Activated CD4-positive, alpha-beta T cell treated with anti-CD3 and anti-CD28 coated beads for 36 hours (primary cell): ENCODE results near the gene CMTM8. TPM values are rescaled to one million over a fixed set of nuclear protein-coding genes. Genes with fewer than 3 reads are reported as not detected.
"Not testable (repeated sequence)": the region's sequence is repeated elsewhere in the genome, so short reads cannot be mapped to it uniquely, and the experiment has no call there.

Source experiments
- ATAC-seq: fragments of 200-7000 bp; cut with Tn5 transposase; one replicate; pipeline ENCODE4 v1.10.0; 2021; ENCODE audit warnings: mild to moderate bottlenecking, moderate library complexity
- CTCF ChIA-PET: fragments of 350-600 bp; sonication (Branson Sonifier 250); formaldehyde crosslinking; loops from one replicate; lab custom pipeline; 2021; ENCODE audit warnings: antibody characterized with exemption; lab: Charles Lee
- POLR2A ChIA-PET: fragments of 350-600 bp; sonication (Branson Sonifier 250); formaldehyde crosslinking; loops from one replicate; lab custom pipeline; 2021; ENCODE audit warnings: antibody characterized with exemption, inconsistent platforms; lab: Charles Lee
- DNase-seq: peaks from one replicate; pipeline ENCODE4 v3.0.0-alpha.2; 2020
- H3K27ac Mint-ChIP-seq: one replicate; pipeline ENCODE4 v1.8.0; 2021; ENCODE audit warnings: mixed read lengths
- H3K27me3 Mint-ChIP-seq: one replicate; pipeline ENCODE4 v1.8.0; 2021; ENCODE audit warnings: mixed read lengths
- H3K36me3 Mint-ChIP-seq: one replicate; pipeline ENCODE4 v1.8.0; 2021; ENCODE audit warnings: low read depth, mixed read lengths
- H3K4me1 Mint-ChIP-seq: one replicate; pipeline ENCODE4 v1.8.0; 2021; ENCODE audit warnings: mixed read lengths
- H3K4me3 Mint-ChIP-seq: one replicate; pipeline ENCODE4 v1.8.0; 2021; ENCODE audit warnings: mild to moderate bottlenecking, moderate library complexity, mixed read lengths
- H3K9me3 Mint-ChIP-seq: one replicate; pipeline ENCODE4 v1.8.0; 2021; ENCODE audit warnings: low read depth, mixed read lengths
- intact Hi-C, 2 experiments: fragments of 100-400 bp; cut with DNase I in 1 of 2; cut with micrococcal nuclease in 1 of 2; formaldehyde crosslinking; loops; one replicate each; pipeline versions ENCODE4 v1.14.2 to v1.15.1; 2022 to 2024; cut with DNase I, micrococcal nuclease
- total RNA-seq, 2 experiments: library from RNA; stranded (reverse); gene quantifications; one replicate each; pipeline ENCODE4 v1.2.3, GENCODE V29; 2021

CMTM8 gene
- total RNA-seq, 2 experiments from 2014 or later, result 8.1 to 9.3 TPM

DNA sequence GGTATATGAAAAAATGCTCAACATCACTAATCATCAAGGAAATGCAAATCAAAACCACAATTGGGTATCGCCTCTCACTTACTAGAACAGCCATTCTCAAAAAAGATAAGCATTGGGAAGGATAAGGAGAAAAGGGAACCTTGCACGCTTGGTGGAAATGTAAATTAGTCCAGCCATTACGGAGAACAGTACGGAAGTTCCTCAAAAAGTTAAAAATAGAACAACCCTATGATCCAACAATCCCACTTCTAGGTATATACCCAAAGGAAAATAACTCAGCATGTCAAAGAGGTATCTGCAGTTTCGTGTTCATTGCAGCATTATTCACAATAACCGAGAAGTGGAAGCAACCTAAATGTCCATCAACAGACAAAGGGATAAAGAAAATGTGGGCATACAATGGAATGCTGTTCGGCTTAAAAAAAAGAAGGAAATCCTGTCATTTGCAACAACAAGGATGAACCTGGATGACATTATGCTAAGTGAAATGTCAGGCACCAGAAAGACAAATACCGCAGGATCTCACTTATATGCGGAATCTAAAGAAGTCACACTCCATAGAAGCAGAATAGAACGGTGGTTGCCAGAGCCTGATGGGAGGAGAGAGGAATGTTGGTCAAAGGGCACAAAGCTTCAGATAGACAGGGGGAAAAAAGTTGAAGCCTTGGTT is 141.5 kb downstream of the CMTM8 start:
- intact Hi-C loops, result no loop called here
- Mint-ChIP-seq H3K27me3 (no peaks in the 10 kb centered on the region), H3K4me1 (peaks cover 7% of the 10 kb centered on the region), H3K27ac (no peak overlapping the region), H3K9me3 (no peaks in the 10 kb centered on the region), H3K36me3 (no peaks in the 10 kb centered on the region), H3K4me3 (no peak overlapping the region)
- ChIA-PET CTCF (no interaction called here), POLR2A (no interaction called here)
- DNase-seq (no peak), ATAC-seq (no peak)

DNA sequence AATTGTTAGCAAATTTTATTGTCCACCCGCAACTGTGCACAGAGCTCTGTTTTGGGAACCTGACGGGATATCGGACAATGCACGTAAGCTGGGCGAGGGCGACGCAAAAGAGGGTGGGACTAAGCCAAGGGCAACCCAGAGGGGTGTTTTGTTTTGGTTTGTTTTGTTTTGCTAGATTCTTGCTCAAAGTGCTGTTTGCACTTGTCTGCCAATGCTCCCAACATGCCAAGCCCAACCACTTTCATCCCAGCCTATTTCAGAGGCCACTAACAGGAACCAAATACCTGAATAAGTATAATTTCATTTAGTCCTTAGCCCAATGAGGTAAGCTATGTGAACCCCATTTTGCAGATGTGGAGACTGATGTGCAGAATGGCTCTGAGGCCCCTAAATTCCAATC is 143.4 kb downstream of the CMTM8 start:
- CTCF ChIA-PET, result interaction anchor here (0.5 to 1.8 kb wide), 3 partner anchors 10 to 398 kb away, joined by 3 to 6 read pairs (median 5); no protein-coding TSS in a partner anchor
- intact Hi-C loops, result no loop called here

DNA sequence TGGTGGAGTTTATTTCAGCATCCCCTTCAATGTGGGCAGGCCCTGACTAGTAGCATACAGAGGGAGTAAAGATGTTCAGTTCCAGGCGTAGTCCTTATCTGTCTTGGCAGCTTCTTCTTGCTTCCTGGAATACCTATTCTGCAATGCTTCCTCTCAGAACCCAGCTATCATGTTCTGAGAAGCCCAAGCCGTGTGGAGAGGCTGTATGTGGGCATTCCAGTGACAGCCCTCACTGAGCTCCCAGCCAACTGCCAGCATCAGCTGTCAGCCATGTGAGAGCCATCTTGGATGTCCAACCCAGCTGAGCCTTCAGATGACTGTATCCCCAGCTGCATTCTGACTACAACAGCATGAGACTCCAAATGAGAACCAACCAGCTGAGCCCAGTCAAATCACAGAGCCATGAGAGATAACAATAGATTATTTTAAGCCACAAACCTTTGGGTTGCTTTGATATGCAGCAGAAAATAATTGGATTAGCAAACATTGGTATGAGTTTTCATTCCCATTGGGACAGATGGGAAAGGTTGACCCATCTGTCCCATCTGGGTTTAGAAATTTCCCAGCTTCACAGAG is 144.7 kb downstream of the CMTM8 start:
- intact Hi-C loops, result no loop called here
- H3K9me3 Mint-ChIP-seq, result no peaks in the 10 kb centered on the region
- DNase-seq, result no peak
- CTCF ChIA-PET, result interaction anchor here (0.7 to 1.8 kb wide), 5 partner anchors 8 to 208 kb away, joined by 3 to 8 read pairs (median 6); no protein-coding TSS in a partner anchor
- H3K36me3 Mint-ChIP-seq, result no peaks in the 10 kb centered on the region
- peak; percentile 33 for ATAC-seq
- no peak overlapping the region for H3K4me3 Mint-ChIP-seq
- POLR2A ChIA-PET, result no interaction called here
- H3K4me1 Mint-ChIP-seq, result no peaks in the 10 kb centered on the region
- H3K27ac Mint-ChIP-seq, result no peak overlapping the region
- H3K27me3 Mint-ChIP-seq, result no peaks in the 10 kb centered on the region

More for the DNA sequence above, 143.4 kb downstream of the CMTM8 start:
- POLR2A ChIA-PET, result no interaction called here
- no peak for DNase-seq
- H3K36me3 Mint-ChIP-seq, result no peaks in the 10 kb centered on the region
- no peaks in the 10 kb centered on the region for H3K9me3 Mint-ChIP-seq
- H3K4me3 Mint-ChIP-seq, result no peak overlapping the region
- no peak overlapping the region for H3K27ac Mint-ChIP-seq
- no peaks in the 10 kb centered on the region for H3K27me3 Mint-ChIP-seq
- ATAC-seq, result no peak
- no peaks in the 10 kb centered on the region for H3K4me1 Mint-ChIP-seq

- CTCF ChIA-PET, result interaction anchor here (4.2 kb wide), 1 partner anchor 10 kb away, joined by 29 read pairs; no protein-coding TSS in a partner anchor
- intact Hi-C loops, result no loop called here
Observed at GRCh38 chr3:32384938-32385337, 146.5 kb downstream of the CMTM8 start.

GRCh38 chr3:32387512-32387911 is 149.0 kb downstream of the CMTM8 start:
- H3K27me3 Mint-ChIP-seq, result no peaks in the 10 kb centered on the region
- H3K4me3 Mint-ChIP-seq, result no peak overlapping the region
- CTCF ChIA-PET, result interaction anchor here (0.8 to 4.2 kb wide), 5 partner anchors 10 to 80 kb away, joined by 3 to 29 read pairs (median 3); no protein-coding TSS in a partner anchor
- ATAC-seq, result no peak
- H3K9me3 Mint-ChIP-seq, result no peaks in the 10 kb centered on the region
- peaks cover 3% of the 10 kb centered on the region for H3K36me3 Mint-ChIP-seq
- POLR2A ChIA-PET, result no interaction called here
- no peak for DNase-seq
- peaks cover 27% of the 10 kb centered on the region for H3K4me1 Mint-ChIP-seq
- intact Hi-C loops, result no loop called here
- no peak overlapping the region for H3K27ac Mint-ChIP-seq

More at GRCh38 chr3:32384938-32385337, 146.5 kb downstream of the CMTM8 start:
- Mint-ChIP-seq H3K27ac (no peak overlapping the region), H3K4me3 (no peak overlapping the region), H3K4me1 (peaks cover 17% of the 10 kb centered on the region), H3K27me3 (no peaks in the 10 kb centered on the region), H3K9me3 (no peaks in the 10 kb centered on the region), H3K36me3 (no peaks in the 10 kb centered on the region)
- no peak for DNase-seq
- POLR2A ChIA-PET, result no interaction called here
- ATAC-seq, result no peak

DNA sequence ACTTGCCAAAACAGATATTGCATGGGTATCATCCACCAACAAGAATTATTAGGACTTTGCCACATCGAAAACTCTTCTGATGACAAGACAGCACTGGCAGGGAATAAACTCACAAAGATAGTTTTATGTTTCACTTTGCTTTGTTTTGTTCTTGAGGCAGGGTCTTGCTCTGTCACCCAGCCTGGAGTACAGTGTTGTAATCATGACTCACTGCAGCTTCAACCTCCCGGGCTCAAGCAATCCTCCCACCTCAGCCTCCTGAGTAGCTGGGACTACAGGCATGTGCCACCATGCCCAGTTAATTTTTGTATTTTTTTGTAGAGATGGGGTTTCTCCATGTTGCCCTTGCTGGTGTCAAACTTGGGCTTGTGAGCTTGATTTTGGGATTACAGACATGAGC is 151.1 kb downstream of the CMTM8 start:
- Mint-ChIP-seq H3K27ac (peak overlapping the region; percentile 48), H3K4me1 (peaks cover 45% of the 10 kb centered on the region), H3K4me3 (peak overlapping the region; percentile 12)
- DNase-seq, POLR2A ChIA-PET, H3K9me3 Mint-ChIP-seq, ATAC-seq, intact Hi-C loops, H3K36me3 Mint-ChIP-seq, H3K27me3 Mint-ChIP-seq: not testable (repeated sequence)
- CTCF ChIA-PET, result interaction anchor here (0.8 to 3.0 kb wide), 7 partner anchors 11 to 143 kb away, joined by 3 to 21 read pairs (median 3); no protein-coding TSS in a partner anchor

- intact Hi-C loops, result loop anchor here (2.0 to 5.0 kb wide), 7 partner anchors 40 to 295 kb away; partner anchors contain the start of genes CMTM8 (in 1 of the 2), CNOT10 (in 1 of the 2), DYNC1LI1 (in 1 of the 2) and GPD1L (in 1 of the 2)
- H3K4me3 Mint-ChIP-seq, result peak within 1 kb of the TSS; percentile 98
- DNase-seq (peak; percentile 80), ATAC-seq (peak; percentile 49)
- H3K27me3 Mint-ChIP-seq, result no peaks in the 10 kb centered on the region
- no peaks in the 10 kb centered on the region for H3K9me3 Mint-ChIP-seq
- peaks cover 15% of the 10 kb centered on the region for H3K36me3 Mint-ChIP-seq
- peak within 1 kb of the TSS; percentile 98 for H3K27ac Mint-ChIP-seq
- H3K4me1 Mint-ChIP-seq, result peaks cover 63% of the 10 kb centered on the region
- ChIA-PET POLR2A (interaction anchor here (0.6 to 1.1 kb wide), 3 partner anchors 47 to 68 kb away, joined by 3 to 4 read pairs (median 3); no protein-coding TSS in a partner anchor), CTCF (interaction anchor here (0.9 to 3.0 kb wide), 5 partner anchors 16 to 152 kb away, joined by 3 to 21 read pairs (median 7); no protein-coding TSS in a partner anchor)
Observed at GRCh38 chr3:32391643-32392535, 153.4 kb downstream of the CMTM8 start, which contains the start of gene CMTM7. Gene CMTM7, plus strand, starts transcription at chr3:32391853. Its CDS starts 54 bp downstream, at chr3:32391907.

GRCh38 chr3:32392536-32393302 is 154.2 kb downstream of the CMTM8 start:
- peaks cover 15% of the 10 kb centered on the region for H3K36me3 Mint-ChIP-seq
- peaks cover 64% of the 10 kb centered on the region for H3K4me1 Mint-ChIP-seq
- CTCF ChIA-PET, result interaction anchor here (1.3 to 1.7 kb wide), 2 partner anchors 46 to 77 kb away, joined by 3 to 7 read pairs; no protein-coding TSS in a partner anchor
- peak overlapping the region; percentile 98 for H3K27ac Mint-ChIP-seq
- H3K9me3 Mint-ChIP-seq, result no peaks in the 10 kb centered on the region
- H3K4me3 Mint-ChIP-seq, result peak overlapping the region; percentile 98
- ATAC-seq (peak; percentile 56), DNase-seq (peak; percentile 64)
- intact Hi-C loops, result loop anchor here (2.0 to 5.0 kb wide), 7 partner anchors 40 to 295 kb away; partner anchors contain the start of genes CMTM8 (in 1 of the 2), CNOT10 (in 1 of the 2), DYNC1LI1 (in 1 of the 2) and GPD1L (in 1 of the 2)
- POLR2A ChIA-PET, result interaction anchor here (0.6 kb wide), 1 partner anchor 67 kb away, joined by 3 read pairs; no protein-coding TSS in a partner anchor
- no peaks in the 10 kb centered on the region for H3K27me3 Mint-ChIP-seq

GRCh38 chr3:32395496-32395895 is 157.0 kb downstream of the CMTM8 start:
- ATAC-seq (peak; percentile 17), DNase-seq (no peak)
- Mint-ChIP-seq H3K4me3 (no peak overlapping the region), H3K4me1 (peaks cover 66% of the 10 kb centered on the region), H3K27ac (peak overlapping the region; percentile 71), H3K27me3 (no peaks in the 10 kb centered on the region), H3K9me3 (no peaks in the 10 kb centered on the region), H3K36me3 (peaks cover 15% of the 10 kb centered on the region)
- intact Hi-C loops, result no loop called here
- ChIA-PET POLR2A (interaction anchor here (0.7 to 1.2 kb wide), 2 partner anchors 37 to 65 kb away, joined by 3 to 4 read pairs; no protein-coding TSS in a partner anchor), CTCF (interaction anchor here (0.6 to 6.1 kb wide), 10 partner anchors 9 to 295 kb away, joined by 3 to 42 read pairs (median 6); no protein-coding TSS in a partner anchor)

GRCh38 chr3:32397941-32398340 is 159.5 kb downstream of the CMTM8 start:
- H3K4me1 Mint-ChIP-seq, result peaks cover 72% of the 10 kb centered on the region
- intact Hi-C loops, result loop anchor here in 1 of 2 experiments (2.0 kb wide), 2 partner anchors 101 to 221 kb away; no protein-coding TSS in a partner anchor
- ATAC-seq (no peak), DNase-seq (no peak)
- no peaks in the 10 kb centered on the region for H3K27me3 Mint-ChIP-seq
- H3K27ac Mint-ChIP-seq, result peak overlapping the region; percentile 37
- CTCF ChIA-PET, result interaction anchor here (0.6 to 6.1 kb wide), 10 partner anchors 10 to 1430 kb away, joined by 3 to 42 read pairs (median 4); no protein-coding TSS in a partner anchor
- no peaks in the 10 kb centered on the region for H3K9me3 Mint-ChIP-seq
- no peak overlapping the region for H3K4me3 Mint-ChIP-seq
- POLR2A ChIA-PET, result interaction anchor here (1.0 kb wide), 1 partner anchor 70 kb away, joined by 3 read pairs; no protein-coding TSS in a partner anchor
- H3K36me3 Mint-ChIP-seq, result peaks cover 12% of the 10 kb centered on the region
